ENCODE measurements around the gene DLGAP4.

The DLGAP4 gene

GRCh38 chr20:36264426-36265246, 41.5 kb upstream of the DLGAP4 start:
- H3K4me3 ChIP-seq: no peak overlapping the region
- no peak for TF ChIP-seq CTCF (IDR thresholded peaks at IDR 0.05)
- H3K27ac ChIP-seq: no peak overlapping the region
- no peak for DNase-seq (ENCODE audit: low spot score)

- Histone ChIP-seq H3K4me3 (no peak overlapping the region), H3K27ac (no peak overlapping the region)
- no peak for TF ChIP-seq CTCF (IDR thresholded peaks at IDR 0.05)
- DNase-seq (ENCODE audit: low spot score): no peak
Measured at GRCh38 chr20:36266189-36266588, 40.0 kb upstream of the DLGAP4 start.

- no peak for DNase-seq (ENCODE audit: low spot score)
- H3K4me3 ChIP-seq: no peak overlapping the region
- TF ChIP-seq CTCF (IDR thresholded peaks at IDR 0.05): no peak
Measured at GRCh38 chr20:36267605-36268381, 38.3 kb upstream of the DLGAP4 start.

GRCh38 chr20:36268440-36269342, 37.4 kb upstream of the DLGAP4 start:
- DNase-seq (ENCODE audit: low spot score): no peak
- TF ChIP-seq CTCF (IDR thresholded peaks at IDR 0.05): no peak
- Histone ChIP-seq H3K27ac (no peak overlapping the region), H3K4me3 (no peak overlapping the region)

More at GRCh38 chr20:36267605-36268381, 38.3 kb upstream of the DLGAP4 start:
- no peak overlapping the region for H3K27ac ChIP-seq

- Histone ChIP-seq H3K27ac (no peak overlapping the region), H3K4me3 (no peak overlapping the region)
- TF ChIP-seq CTCF (IDR thresholded peaks at IDR 0.05): no peak
- no peak for DNase-seq (ENCODE audit: low spot score)
Measured at GRCh38 chr20:36269507-36269906, 36.6 kb upstream of the DLGAP4 start.

- Histone ChIP-seq H3K27ac (no peak overlapping the region), H3K4me3 (no peak overlapping the region)
- no peak for TF ChIP-seq CTCF (IDR thresholded peaks at IDR 0.05)
- no peak for DNase-seq (ENCODE audit: low spot score)
Measured at GRCh38 chr20:36270744-36271638, 35.1 kb upstream of the DLGAP4 start.
